Uterus (tissue), 2 donors: Measurements from ENCODE around the gene MRPL49.

Source experiments
- CTCF ChIP-seq, 4 experiments: fragments of 200-600 bp in 2 of 4; fragments of 450-650 bp in 2 of 4; sonication (generic) in 2 of 4; IDR thresholded peaks; one replicate each; pipeline ENCODE4 v1.5.1; 2016 to 2019; ENCODE audit warnings: antibody characterized with exemption in 4 of 4, mild to moderate bottlenecking in 2 of 4, moderate library complexity in 1 of 4
- POLR2A ChIP-seq, 2 donors: fragments of 450-650 bp; IDR thresholded peaks; one replicate each; pipeline ENCODE4 v1.6.1; 2016; ENCODE audit warnings: antibody characterized with exemption in 2 of 2, mild to moderate bottlenecking in 1 of 2, moderate library complexity in 1 of 2

- TF ChIP-seq CTCF (IDR thresholded peaks at IDR 0.05) (no peak), POLR2A (IDR thresholded peaks at IDR 0.05) (no peak)
These were observed 2.5 kb upstream of the MRPL49 start for GRCh38 chr11:65119670-65119995.
